Activated CD8-positive, alpha-beta memory T cell treated with anti-CD3 and anti-CD28 coated beads for 1 hour (primary cell): ENCODE results near the gene ZSCAN1.
A peak's percentile ranks its signal among the peaks of the same experiment; 100 is the strongest.

Experiments used
- DNase-seq, 2 donors: peaks; one replicate each; pipeline ENCODE4 v3.0.0-alpha.2; 2020; ENCODE audit warnings: low read depth in 1 of 2; ENCODE audit errors: extremely low read depth in 1 of 2

The ZSCAN1 gene

DNA sequence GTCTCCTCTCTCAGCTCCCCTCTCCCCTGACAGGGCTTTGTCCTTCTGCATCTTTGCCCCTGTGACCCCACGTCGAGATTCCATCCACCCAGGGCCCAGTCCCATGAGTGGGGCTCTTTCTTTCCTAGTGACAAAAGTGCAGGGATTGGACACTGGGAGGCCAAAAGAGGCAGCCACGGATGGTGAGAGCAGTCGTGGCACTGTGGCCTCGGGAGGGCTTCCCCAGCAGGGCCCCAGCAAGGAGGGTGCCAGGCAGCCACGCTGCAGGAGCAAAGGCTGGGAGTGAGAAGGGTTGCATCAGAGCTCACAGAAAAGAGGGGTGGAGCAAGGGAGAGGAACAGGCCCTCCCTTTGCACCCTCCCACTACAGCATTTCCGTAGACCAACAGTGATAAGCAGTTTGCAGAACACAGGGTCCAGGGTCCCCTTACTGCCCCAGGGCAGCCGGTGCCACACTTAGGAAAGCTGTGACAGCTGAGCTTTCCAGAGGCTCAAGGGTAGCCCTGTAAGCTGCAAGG lies 4.9 kb downstream of the ZSCAN1 start:
- DNase-seq, result no peak

DNA sequence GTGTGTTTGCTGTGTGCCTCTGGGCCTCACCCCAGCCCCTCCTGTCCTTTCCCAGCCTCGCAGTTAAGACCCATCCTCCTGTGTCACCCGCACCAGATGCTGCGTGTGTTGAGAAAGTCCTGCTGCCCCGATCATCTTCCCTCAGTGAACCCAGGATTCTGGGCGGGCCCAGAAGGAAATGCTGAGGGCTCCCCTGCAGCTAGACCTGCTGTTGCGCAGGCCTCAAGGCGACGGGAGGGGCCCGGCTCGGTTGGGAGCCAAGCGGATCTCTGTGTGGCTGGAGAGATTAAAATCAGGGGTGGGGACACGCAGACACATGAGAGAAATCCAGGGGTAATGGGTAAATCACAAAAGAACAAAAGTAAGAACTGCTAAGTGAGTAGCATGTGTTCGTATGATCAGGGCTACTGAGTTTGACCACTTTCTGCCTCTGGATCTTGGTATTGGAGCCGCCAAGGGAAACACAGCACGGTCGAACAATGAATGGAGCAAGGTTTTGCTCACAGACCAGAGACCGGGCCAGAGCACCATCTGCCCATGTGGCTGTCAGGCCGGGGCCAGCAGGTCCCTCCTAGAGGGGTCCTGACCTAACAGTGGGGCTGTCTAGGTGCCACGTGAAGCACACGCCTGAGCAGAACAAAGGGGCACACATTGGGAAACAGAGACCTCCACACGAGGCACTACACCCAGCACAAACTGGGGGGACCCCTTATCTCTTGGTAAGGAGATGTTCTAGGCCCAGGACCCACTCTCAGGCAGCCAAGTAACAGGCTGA lies 7.1 kb downstream of the ZSCAN1 start:
- no peak for DNase-seq

DNA sequence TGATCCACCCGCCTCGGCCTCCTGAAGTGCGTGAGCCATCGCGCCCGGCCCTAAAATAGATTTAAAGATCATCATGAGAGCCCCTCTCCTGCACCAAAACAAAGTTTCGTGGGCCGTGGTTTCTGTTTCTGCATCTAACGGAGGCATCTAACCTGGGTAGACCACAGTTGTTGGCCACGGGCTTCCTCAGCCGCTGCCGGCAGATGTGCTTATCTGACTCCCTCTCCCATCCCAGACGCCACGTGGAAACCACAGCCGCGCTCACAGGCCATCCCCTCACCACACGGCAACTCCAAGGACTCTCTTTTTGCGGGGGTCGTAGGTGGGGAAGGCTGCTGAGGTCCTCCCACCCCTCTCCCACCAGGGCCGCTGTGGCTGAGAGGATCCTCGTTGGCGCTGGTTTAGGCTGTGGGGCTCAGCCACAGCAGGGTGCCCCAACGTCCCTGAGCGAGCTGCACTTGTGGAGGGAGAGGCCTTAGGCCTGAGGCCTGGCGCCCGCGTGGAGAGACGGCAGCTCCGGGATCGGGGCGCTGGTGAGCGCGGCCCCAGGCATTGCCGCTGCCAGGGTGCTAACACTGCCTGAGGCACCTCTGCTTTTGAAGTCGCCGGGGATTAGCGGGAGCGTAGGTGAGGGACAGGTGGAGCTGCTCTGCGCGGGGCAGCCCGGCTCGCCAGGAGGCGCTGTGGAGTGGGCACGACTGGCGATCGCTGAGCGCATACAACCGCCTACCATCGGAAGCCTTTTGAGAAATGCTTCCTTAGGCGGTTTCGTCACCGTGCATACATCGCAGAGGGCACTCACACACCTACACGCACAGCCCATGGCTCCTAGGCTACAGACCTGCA lies 8.9 kb downstream of the ZSCAN1 start:
- no peak for DNase-seq

DNA sequence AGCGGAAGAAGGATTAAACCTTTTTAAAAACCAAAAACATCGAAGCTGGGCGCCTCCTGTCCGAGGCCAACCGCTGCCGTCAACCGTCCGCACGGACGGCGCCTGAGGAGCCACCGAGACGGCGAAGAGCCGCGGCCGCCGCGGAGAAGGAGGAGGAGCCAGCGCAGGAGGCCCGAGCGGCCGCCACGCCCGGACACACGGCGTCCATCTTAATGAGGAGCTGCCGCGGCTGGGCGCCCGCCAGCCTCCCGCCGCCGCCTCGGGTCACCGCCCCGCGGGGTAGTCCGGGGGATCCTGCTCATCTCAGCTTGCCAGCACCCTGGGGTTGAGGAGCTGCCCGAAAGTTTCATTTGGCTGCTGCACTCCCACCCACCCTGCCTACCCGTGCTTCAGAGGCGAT lies 10.6 kb downstream of the ZSCAN1 start:
- no peak for DNase-seq

DNA sequence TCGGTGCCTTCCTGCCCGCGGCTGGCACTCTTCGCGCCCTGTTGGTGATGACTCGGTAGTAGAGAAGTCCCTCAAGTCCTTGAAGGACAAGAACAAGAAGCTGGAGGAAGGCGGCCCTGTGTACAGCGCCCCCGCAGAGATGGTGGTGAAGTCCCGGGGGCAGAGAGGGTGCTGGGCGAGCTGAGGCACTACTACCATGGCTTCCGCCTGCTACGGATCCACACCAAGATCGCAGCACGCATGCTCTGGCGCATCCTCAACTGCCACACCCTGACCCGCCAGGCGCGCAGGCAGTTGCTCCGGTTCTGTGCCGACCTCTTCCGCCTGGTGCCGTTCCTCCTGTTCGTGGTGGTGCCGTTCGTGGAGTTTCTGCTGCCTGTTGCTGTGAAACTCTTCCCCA lies 11.1 kb downstream of the ZSCAN1 start:
- no peak for DNase-seq

DNA sequence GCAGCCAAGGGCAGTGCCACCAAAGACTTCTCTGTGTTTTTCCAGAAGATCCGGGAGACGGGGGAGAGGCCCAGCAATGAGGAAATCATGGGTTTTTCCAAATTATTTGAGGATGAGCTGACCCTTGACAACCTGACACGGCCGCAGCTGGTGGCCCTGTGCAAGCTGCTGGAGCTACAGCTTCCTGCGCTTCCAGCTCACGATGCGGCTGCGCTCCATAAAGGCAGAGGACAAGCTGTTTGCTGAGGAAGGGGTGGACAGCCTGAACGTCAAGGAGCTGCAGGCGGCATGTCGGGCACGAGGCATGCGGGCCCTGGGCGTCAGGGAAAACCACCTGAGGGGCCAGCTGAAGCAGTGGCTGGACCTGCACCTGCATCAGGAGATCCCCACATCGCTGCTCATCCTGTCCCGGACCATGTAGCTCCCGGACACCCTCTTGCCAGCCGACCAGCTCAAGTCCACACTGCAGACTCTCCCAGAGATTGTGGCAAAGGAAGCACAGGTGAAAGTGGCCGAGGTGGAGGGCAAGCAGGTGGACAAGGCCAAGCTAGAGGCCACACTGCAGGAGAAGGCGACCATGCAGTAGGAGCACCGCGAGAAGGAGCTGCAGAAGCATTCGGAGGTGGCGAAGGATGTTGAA lies 11.7 kb downstream of the ZSCAN1 start:
- DNase-seq, result no peak

DNA sequence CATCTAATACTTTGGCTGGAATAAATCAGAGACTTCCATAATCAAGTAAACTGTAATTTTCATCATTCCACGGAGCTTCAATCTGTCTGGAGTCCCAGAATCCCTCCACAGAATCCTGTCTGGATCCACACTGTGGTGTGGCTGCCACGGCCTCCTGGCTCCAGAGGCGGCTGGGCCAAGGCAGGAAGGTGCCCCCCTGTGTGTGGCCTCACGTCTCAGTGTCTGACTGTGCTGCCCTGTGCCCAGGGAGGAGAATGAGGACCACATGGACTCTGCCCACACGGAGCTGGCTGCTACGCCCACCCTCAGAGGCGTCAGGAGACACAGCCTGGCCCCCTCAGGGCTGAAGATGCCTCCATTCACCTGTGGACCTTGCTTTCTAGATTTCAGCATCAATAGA lies 13.0 kb downstream of the ZSCAN1 start:
- no peak for DNase-seq

DNA sequence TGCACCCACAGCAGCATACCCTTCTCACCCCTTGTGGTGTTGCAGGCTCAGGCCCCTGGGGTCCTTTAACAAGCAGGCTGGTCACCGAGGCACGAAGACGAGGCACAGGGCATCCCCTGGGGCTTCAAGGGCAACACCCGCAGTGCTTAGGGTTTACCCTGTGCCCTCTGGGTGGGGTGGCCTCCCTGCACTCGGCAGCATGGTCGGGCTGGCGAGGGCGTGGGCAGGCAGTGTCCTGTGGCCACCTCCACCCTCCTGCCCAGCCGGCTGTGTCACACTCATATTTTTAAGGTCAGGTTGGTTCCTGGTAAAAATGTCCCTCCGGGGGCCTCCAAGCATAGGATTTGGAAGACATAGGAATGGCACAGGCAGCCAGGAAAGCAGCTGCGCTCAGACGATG lies 13.8 kb downstream of the ZSCAN1 start:
- DNase-seq, result no peak

DNA sequence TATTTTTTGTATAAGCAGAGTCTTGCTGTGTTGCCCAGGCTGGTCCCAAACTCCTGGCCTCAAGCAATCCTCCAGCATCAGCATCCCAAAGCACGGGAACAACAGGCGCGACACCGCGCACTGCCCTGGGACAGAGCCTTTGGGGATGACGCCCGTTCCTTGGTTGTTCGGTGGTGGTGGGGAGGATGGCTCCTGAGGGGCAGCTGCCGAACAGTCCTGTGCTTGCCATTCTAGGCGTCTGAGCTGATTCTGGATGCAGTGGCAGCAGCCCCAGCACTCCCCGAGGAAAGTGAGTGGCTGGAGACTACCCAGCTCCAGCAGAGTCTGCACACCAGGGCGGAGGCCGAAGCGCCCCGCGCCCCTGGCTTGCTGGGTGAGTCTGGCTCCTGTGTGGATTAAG lies 18.4 kb downstream of the ZSCAN1 start:
- no peak for DNase-seq

DNA sequence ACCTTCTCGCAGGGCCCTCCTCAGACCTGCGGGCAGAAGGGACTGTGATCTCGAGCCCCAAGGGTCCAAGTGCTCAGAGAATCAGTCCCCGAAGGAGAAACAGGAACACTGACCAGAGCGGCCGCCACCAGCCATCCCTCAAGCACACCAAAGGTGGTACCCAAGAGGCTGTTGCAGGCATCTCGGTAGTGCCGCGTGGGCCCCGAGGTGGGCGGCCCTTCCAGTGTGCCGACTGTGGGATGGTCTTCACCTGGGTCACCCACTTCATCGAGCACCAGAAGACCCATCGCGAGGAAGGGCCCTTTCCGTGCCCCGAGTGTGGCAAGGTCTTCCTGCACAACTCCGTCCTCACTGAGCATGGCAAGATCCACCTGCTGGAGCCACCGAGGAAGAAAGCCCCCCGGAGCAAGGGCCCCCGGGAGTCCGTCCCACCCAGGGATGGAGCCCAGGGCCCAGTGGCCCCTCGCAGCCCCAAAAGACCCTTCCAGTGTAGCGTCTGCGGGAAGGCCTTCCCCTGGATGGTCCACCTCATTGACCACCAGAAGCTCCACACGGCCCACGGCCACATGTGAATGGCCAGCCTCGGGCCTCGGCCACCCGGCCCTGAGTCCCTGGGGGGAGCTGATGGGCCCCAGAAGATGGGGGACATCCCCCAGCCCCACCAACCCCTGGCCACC lies 19.8 kb downstream of the ZSCAN1 start:
- DNase-seq, result no peak

DNA sequence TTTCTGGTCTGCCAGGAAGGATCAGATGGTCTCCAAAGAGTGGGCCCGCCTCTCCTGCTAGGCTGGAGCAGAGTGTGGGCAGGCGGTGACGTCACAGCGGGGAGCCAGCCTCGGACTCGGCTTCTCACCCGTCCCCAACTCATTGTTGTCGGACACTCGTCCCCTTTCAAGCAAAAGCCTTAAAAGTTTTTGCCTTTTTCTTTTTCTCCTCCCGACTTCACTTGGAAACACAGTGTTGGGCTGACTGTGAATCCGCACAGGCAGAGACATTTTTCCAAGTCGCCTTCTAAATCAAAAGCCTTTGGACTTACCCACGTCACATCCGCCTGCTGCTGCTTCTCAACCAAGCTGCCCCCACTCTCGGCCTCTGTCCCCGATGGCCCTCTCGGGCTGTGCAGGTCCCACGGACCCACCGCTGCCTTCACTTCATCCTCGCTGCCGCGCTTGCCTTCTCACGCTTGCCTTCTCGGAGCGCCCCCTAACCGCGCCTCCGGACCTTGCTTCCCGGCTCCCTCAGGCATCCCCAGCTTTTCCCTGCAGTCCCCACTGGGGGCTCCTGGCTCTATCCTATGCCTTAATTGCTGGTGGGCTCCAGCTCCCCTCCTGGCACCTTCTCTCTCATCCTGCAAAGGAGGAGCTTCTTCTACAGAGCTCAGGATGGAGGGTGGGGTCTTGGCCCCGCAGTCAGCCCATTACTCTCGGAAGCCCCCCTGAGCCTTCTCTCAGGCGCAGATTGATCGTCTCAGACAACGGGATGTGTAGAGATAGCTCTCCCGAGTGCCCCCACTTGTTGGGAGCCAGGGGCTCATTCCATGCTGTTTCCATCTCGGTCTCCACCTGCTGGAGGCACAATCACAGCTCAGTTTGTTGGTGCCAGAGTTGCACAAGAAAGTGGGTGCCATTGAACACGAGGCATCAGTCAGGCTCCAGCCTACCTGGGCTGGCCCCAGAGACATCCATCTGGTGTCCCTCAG lies 21.4 kb downstream of the ZSCAN1 start:
- DNase-seq, result no peak

DNA sequence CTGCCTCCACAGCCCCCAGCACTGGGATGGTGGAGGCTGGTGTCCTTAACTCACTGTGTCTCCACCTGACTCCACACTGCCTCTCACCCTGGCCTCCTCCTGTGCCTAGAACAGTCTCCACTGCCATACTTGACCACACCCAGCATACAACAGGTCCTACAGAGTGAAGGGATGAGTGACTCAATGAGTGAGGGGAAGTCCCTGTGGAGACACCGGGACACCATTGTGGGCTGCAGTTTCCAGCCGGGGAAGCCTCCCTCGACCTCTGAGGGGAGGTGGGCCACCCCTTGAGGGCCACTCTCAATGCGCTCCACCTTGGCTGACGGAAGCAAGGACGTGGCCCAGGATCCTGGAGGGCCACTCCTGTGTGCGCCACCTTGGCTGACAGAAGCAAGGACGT lies 22.4 kb downstream of the ZSCAN1 start:
- no peak for DNase-seq

DNA sequence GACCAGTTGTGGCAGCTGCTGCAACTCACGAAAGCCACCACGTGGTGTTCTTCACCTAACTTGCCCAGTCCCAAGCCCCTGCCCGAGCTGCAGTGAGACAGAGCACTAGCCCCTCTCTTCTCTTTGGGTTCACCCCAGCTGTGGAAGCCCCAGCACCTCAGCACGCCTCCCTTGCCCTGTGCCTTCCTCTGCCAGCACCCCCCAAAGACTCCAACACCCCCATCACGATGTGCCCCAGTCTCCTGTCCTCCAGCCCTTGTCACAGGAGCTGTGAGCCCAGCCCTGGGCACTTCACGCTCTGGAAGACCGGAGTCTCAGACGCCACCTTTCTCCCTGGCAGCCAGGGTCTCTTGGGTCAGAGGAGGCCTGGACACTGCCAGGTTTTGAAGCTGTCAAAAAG lies 23.0 kb downstream of the ZSCAN1 start:
- DNase-seq, result no peak

DNA sequence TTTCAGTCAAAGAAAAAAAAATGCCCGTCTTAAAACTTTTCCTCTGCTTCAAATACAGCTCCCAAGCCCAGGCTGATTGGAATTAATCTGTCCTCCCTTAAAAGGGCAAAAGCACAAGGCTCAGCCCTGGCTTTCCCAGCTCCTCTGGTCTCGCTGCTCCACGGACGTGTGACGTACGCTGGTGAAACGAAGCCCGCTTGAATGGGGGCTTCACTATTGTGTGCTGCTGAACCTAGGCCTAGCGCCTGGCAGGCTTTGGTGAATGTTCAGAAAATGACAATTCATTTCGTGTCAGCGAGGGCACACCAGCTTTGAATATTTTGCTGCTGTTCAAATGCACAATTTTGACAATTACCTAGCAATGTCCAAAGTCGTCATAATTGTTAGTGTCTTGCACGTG lies 24.6 kb downstream of the ZSCAN1 start:
- no peak for DNase-seq

DNA sequence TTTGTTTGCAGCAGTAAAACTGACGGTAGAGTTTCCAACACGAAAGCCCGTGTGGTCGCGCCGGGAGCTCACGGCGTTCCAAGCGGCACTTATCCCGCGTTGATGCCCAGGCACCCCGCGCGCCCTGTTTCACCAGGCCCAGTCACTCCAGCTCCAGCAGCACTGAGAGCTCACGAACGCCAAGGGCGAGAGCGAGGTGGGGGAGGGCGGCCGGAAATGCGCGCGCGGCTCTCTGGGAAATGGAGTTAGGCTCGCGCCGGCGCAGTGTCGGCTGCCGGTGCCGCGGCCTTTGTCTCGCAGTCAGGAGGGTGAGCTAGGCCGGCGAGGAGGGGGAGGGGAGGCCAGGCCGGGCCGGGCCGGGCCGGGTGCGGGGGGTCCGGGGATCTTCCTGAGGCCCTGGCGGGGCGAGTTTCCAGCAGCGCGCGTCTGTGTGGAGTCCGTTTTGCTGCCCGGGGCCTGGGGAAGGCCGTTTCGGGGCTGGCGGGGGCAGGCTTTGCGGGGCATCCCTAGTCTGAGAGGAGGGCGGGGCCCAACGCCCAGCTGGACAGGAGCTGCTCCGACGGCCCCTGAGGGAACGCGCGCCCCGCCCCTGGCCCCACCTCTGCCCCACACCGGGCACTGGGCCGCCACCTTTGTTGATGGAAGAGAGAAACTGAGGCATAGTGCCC lies 25.3 kb downstream of the ZSCAN1 start, which contains the start of gene ZNF135:
ZNF135 (plus strand) TSS at position 280 of the 668 bp plus-strand sequence. CDS start 721 bp downstream, outside the sequence.
- peak; percentile 10 to 44 for DNase-seq

DNA sequence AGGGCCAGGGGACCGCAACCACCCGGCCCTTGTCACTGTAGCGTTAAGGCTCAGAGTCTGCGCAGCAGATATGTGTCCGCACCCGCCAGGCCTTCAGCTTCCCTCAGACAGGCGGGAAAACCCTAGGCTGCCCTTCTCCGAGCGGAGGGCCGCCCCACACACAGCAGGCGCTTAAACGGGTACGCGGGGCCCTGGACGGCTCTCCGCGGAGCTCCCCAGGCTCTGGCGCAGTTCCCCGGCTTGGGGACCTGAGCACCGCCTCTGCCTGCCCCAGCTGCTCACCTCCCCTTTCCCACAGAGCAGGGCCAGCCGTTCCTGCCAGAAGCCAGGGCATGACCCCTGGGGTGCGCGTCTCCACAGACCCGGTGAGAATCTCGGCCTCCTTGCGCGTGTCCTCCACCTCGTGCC lies 25.9 kb downstream of the ZSCAN1 start:
- no peak for DNase-seq

DNA sequence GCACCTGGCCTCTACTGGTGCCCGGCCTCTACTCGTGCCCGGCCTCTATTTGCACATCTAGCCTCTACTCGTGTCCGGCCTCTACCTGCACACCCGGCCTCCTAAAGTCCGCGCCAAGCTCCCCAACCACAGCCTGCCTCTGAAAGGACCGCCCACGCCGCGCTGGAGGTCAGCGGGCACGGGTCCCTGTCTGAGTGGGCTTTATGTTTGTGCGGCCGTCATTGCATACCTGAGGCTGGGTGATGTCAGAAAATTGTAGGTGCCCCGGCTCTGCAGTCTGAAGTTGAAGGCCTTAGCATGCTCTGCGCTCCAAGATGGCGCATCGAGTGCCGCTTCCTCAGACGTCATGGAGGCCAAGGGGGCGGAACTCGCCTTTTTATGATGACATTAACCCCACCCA lies 26.4 kb downstream of the ZSCAN1 start:
- DNase-seq, result no peak

DNA sequence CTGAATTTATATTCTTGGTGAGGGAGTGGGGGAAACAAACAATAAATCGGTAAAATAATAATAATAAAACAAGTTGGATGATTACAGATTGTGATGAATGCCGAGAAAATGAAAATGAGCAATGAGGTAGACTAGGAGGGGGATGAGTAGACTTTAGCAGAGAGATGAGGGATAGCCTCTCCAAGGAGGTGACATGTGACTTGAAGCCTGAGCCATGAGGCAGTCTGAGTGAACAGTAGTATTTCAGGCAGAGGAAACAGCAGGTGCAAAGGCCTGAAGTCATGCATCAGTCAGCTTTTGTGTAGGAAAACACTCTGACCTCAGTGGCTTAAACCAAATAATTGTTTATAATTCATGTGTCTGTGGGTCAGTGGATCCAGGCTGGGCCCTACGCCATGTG lies 29.9 kb downstream of the ZSCAN1 start:
- DNase-seq, result no peak

DNA sequence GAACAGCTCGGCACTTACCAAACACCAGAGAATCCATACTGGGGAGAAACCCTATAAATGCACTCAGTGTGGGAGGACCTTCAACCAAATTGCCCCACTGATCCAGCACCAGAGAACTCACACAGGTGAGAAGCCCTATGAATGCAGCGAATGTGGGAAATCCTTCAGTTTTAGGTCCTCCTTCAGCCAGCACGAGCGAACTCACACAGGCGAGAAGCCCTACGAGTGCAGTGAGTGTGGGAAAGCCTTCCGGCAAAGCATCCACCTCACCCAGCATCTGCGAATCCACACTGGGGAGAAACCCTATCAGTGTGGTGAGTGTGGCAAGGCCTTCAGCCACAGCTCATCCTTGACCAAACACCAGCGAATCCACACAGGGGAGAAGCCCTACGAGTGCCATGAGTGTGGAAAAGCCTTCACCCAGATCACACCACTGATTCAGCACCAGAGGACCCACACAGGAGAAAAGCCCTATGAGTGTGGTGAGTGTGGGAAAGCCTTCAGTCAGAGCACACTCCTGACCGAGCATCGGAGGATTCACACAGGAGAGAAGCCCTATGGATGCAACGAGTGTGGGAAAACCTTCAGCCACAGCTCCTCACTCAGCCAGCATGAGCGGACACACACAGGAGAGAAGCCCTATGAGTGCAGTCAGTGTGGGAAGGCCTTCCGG lies 33.6 kb downstream of the ZSCAN1 start:
- DNase-seq, result no peak
